Measurements from ENCODE around the gene WDR7.

DNA sequence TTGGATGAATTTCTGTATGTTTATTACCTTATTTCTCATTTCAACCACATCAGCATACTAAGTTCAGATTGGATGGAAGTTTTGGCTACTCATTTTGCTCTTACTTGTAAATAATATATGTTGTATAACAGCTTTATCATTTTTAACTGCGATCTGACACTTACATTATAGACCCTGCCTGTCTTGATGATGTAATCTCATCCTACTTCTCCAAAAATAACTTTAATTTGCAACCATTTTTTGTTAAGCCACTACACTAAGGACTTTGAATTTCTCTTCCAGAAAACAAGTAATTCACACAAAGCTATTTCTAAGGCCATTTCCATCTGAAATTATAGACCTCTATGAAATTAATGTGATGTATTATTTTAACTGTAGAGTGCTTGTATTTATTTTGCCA, 240.7 kb downstream of the WDR7 start:
- TF ChIP-seq, protein P1, sequence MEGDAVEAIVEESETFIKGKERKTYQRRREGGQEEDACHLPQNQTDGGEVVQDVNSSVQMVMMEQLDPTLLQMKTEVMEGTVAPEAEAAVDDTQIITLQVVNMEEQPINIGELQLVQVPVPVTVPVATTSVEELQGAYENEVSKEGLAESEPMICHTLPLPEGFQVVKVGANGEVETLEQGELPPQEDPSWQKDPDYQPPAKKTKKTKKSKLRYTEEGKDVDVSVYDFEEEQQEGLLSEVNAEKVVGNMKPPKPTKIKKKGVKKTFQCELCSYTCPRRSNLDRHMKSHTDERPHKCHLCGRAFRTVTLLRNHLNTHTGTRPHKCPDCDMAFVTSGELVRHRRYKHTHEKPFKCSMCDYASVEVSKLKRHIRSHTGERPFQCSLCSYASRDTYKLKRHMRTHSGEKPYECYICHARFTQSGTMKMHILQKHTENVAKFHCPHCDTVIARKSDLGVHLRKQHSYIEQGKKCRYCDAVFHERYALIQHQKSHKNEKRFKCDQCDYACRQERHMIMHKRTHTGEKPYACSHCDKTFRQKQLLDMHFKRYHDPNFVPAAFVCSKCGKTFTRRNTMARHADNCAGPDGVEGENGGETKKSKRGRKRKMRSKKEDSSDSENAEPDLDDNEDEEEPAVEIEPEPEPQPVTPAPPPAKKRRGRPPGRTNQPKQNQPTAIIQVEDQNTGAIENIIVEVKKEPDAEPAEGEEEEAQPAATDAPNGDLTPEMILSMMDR (IDR thresholded peaks at IDR 0.05) = no peak
- no peak for TF ChIP-seq ZFX (IDR thresholded peaks at IDR 0.05; ENCODE audit: borderline replicate concordance)
